Calu3 (cell line): ENCODE data around the gene XPNPEP1. TPM values are rescaled to one million over a fixed set of nuclear protein-coding genes. Genes with fewer than 3 reads are reported as not detected.

Experiments
- BruUV-seq: library from RNA; stranded (reverse); fragments of 400-500 nt; replicated peaks from 2 replicates; lab custom pipeline; 2021; lab: Mats Ljungman, UMichigan
- CTCF ChIA-PET: fragments of 300-600 bp; sonication (Branson Sonifier 250); formaldehyde crosslinking; loops from one replicate; lab custom pipeline; 2022; ENCODE audit warnings: antibody characterized with exemption; lab: Charles Lee
- DNase-seq: peaks from one replicate; pipeline ENCODE4 v3.0.0; 2022
- H3K27ac Mint-ChIP-seq: one replicate; pipeline ENCODE4 v1.8.0; 2022; ENCODE audit warnings: mixed read lengths; ENCODE audit not compliant: unreplicated experiment
- H3K27me3 Mint-ChIP-seq: one replicate; pipeline ENCODE4 v1.8.0; 2022; ENCODE audit warnings: mixed read lengths; ENCODE audit not compliant: unreplicated experiment
- H3K36me3 Mint-ChIP-seq: one replicate; pipeline ENCODE4 v1.8.0; 2022; ENCODE audit warnings: mild to moderate bottlenecking, moderate library complexity, mixed read lengths; ENCODE audit not compliant: insufficient read depth, unreplicated experiment
- H3K4me1 Mint-ChIP-seq: one replicate; pipeline ENCODE4 v1.8.0; 2022; ENCODE audit warnings: mild to moderate bottlenecking, low read depth, mixed read lengths; ENCODE audit not compliant: unreplicated experiment
- H3K4me3 Mint-ChIP-seq: one replicate; pipeline ENCODE4 v1.8.0; 2022; ENCODE audit warnings: mild to moderate bottlenecking, low read depth, moderate library complexity, mixed read lengths; ENCODE audit not compliant: unreplicated experiment
- H3K9me3 Mint-ChIP-seq: one replicate; pipeline ENCODE4 v1.8.0; 2022; ENCODE audit warnings: low read depth, mixed read lengths; ENCODE audit not compliant: unreplicated experiment
- CTCF ChIP-seq: fragments of 200-600 bp; IDR thresholded peaks from one replicate; pipeline ENCODE4 v1.8.0; 2022; ENCODE audit warnings: antibody characterized with exemption; ENCODE audit not compliant: unreplicated experiment
- intact Hi-C: fragments of 100-400 bp; cut with micrococcal nuclease; formaldehyde crosslinking; loops from one replicate; pipeline ENCODE4 v1.10.0; 2022; ENCODE audit not compliant: unreplicated experiment
- total RNA-seq: library from RNA; stranded (reverse); gene quantifications from 2 replicates; pipeline ENCODE4 v1.2.3, GENCODE V29; 2022

XPNPEP1 gene
- total RNA-seq, 1 experiment from 2014 or later = 50.0 TPM

GRCh38 chr10:109963439-109963838 lies 40.1 kb upstream of the XPNPEP1 start:
- no peak for TF ChIP-seq CTCF
- intact Hi-C loops = no loop called here
- Mint-ChIP-seq H3K9me3 (no peaks in the 10 kb centered on the region), H3K4me3 (no peak overlapping the region), H3K27ac (no peak overlapping the region), H3K4me1 (peaks cover 21% of the 10 kb centered on the region), H3K36me3 (peaks cover 6% of the 10 kb centered on the region), H3K27me3 (no peaks in the 10 kb centered on the region)
- no TSS peak for BruUV-seq
- no peak for DNase-seq
- CTCF ChIA-PET = no interaction called here

GRCh38 chr10:109962247-109962646 lies 38.9 kb upstream of the XPNPEP1 start:
- H3K27ac Mint-ChIP-seq = no peak overlapping the region
- BruUV-seq = no TSS peak
- DNase-seq = no peak
- no peaks in the 10 kb centered on the region for H3K9me3 Mint-ChIP-seq
- no peak for TF ChIP-seq CTCF
- H3K4me1 Mint-ChIP-seq = peaks cover 21% of the 10 kb centered on the region
- H3K36me3 Mint-ChIP-seq = peaks cover 6% of the 10 kb centered on the region
- CTCF ChIA-PET = interaction anchor here (0.7 kb wide), 1 partner anchor 28 kb away, joined by 4 read pairs; no protein-coding TSS in a partner anchor
- intact Hi-C loops = no loop called here
- no peak overlapping the region for H3K4me3 Mint-ChIP-seq
- no peaks in the 10 kb centered on the region for H3K27me3 Mint-ChIP-seq

GRCh38 chr10:109961174-109962001 lies 38.1 kb upstream of the XPNPEP1 start:
- Mint-ChIP-seq H3K27ac (peak overlapping the region; percentile 83), H3K9me3 (no peaks in the 10 kb centered on the region), H3K4me1 (peaks cover 21% of the 10 kb centered on the region), H3K36me3 (peaks cover 6% of the 10 kb centered on the region), H3K4me3 (no peak overlapping the region), H3K27me3 (no peaks in the 10 kb centered on the region)
- intact Hi-C loops = no loop called here
- no peak for TF ChIP-seq CTCF
- BruUV-seq = no TSS peak
- DNase-seq = peak; percentile 22
- CTCF ChIA-PET = interaction anchor here (1.0 kb wide), 1 partner anchor 35 kb away, joined by 3 read pairs; no protein-coding TSS in a partner anchor

GRCh38 chr10:109960682-109961081 lies 37.4 kb upstream of the XPNPEP1 start:
- no peak for TF ChIP-seq CTCF
- Mint-ChIP-seq H3K27ac (peak overlapping the region; percentile 83), H3K9me3 (no peaks in the 10 kb centered on the region), H3K27me3 (no peaks in the 10 kb centered on the region), H3K4me3 (no peak overlapping the region), H3K36me3 (peaks cover 6% of the 10 kb centered on the region), H3K4me1 (peaks cover 21% of the 10 kb centered on the region)
- CTCF ChIA-PET = no interaction called here
- no TSS peak for BruUV-seq
- intact Hi-C loops = no loop called here
- no peak for DNase-seq
